Astrocyte of the cerebellum (primary cell): ENCODE measurements around the gene ACOT13.

Experiments
- DNase-seq: peaks from one replicate; pipeline ENCODE4 v3.0.0-alpha.2; 2011; ENCODE audit warnings: low read depth
- H3K4me3 ChIP-seq: 2 replicates; pipeline ENCODE4 v1.5.1; 2011; ENCODE audit warnings: mild to moderate bottlenecking, low read depth, low read length, moderate library complexity
- CTCF ChIP-seq: IDR thresholded peaks from 2 replicates; pipeline ENCODE4 v1.5.1; 2012; ENCODE audit warnings: low read length, low read depth, moderate library complexity, mild to moderate bottlenecking; ENCODE audit errors: missing control alignments
- in situ Hi-C: cut with HindIII; loops from 2 replicates; pipeline ENCODE4 v1.10.0; 2017; ENCODE audit warnings: low sequenced_read_pairs

ACOT13 gene

DNA sequence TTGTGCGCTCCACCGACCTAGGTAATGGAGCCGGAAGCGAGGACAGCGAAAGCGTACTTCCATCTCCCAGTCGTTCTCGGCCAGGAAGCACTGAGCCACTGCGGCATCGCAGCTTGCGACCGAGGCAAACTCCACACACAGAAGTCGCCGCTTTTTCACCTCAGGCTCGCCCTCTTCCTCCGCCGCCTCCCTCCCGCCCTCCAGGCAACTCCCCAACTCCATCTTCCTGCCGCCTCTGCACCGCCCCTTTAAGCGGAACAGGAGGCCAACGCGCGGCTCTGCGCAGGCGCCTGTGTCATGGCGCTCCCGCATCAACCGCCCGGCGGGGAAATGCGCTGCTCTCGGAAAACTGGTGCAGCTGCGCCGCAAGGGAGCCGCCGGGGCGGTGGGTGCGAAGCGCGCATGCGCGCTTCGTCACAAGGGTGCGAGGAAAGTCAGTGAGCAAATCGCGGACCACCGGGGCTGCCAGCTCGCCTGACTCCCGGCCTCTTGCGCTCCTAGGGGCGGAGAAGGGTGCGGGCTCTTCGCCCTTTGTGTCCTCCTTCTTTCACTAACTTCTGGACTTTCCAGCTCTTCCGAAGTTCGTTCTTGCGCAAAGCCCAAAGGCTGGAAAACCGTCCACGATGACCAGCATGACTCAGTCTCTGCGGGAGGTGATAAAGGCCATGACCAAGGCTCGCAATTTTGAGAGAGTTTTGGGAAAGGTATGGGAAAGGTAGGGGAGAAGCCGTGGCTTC is at the start of gene ACOT13, which contains the start of gene TDP2:
ACOT13 (plus strand) TSS at position 437 of the 737 bp plus-strand sequence; CDS start at position 624, 187 bp downstream.
TDP2 (minus strand) TSS at position 259 of the 737 bp plus-strand sequence; CDS start at position 222, 37 bp downstream.
- in situ Hi-C loops: no loop called here

GRCh38 chr6:24619661-24620060 is 47.2 kb upstream of the ACOT13 start:
- H3K4me3 ChIP-seq: no peak overlapping the region
- DNase-seq: no peak
- no peak for TF ChIP-seq CTCF
- in situ Hi-C loops: no loop called here

More for the DNA sequence above, at the start of gene ACOT13, which contains the start of gene TDP2:
- DNase-seq: peak; percentile 90
- peak; percentile 59 for TF ChIP-seq CTCF
- peak within 1 kb of the TSS; percentile 85 for H3K4me3 ChIP-seq

GRCh38 chr6:24620637-24621036 is 46.2 kb upstream of the ACOT13 start:
- in situ Hi-C loops: no loop called here
- no peak for TF ChIP-seq CTCF

GRCh38 chr6:24621626-24622289 is 45.1 kb upstream of the ACOT13 start:
- DNase-seq: no peak
- in situ Hi-C loops: no loop called here
- no peak overlapping the region for H3K4me3 ChIP-seq
- no peak for TF ChIP-seq CTCF

More at GRCh38 chr6:24620637-24621036, 46.2 kb upstream of the ACOT13 start:
- no peak for DNase-seq
- H3K4me3 ChIP-seq: no peak overlapping the region

GRCh38 chr6:24630856-24631505 is 35.9 kb upstream of the ACOT13 start:
- no peak overlapping the region for H3K4me3 ChIP-seq
- in situ Hi-C loops: no loop called here
- DNase-seq: no peak
- TF ChIP-seq CTCF: no peak

DNA sequence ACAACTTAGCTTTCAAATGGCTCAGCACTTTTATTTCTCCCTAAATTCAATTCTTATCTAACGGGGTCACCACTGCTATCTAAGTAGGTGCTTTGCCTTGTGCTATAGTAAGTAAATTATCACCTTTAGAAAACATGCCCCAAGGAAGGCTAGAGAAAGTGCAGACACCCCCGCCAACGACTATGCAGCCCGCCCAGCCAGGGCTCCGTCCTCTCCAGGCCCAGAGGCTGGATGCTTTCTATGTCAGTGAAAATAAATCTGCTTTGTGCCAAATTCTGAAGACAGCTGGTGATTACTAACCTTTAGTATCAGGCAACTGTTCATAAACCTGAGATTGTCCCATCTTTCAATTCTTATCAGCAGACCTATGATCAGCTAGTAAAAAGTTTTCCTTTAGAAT is 35.2 kb upstream of the ACOT13 start:
- H3K4me3 ChIP-seq: no peak overlapping the region
- in situ Hi-C loops: no loop called here
- DNase-seq: no peak
- no peak for TF ChIP-seq CTCF
